Activated T-cell treated with anti-CD3 and anti-CD28 coated beads, Interleukin-2, amount 50 U/mL, for 1 hour (primary cell): ENCODE results near the gene GORASP1.
A peak's percentile ranks its signal among the peaks of the same experiment; 100 is the strongest.

ENCODE experiments used
- DNase-seq: peaks from one replicate; pipeline ENCODE4 v3.0.0-alpha.2; 2020

Gene GORASP1

DNA sequence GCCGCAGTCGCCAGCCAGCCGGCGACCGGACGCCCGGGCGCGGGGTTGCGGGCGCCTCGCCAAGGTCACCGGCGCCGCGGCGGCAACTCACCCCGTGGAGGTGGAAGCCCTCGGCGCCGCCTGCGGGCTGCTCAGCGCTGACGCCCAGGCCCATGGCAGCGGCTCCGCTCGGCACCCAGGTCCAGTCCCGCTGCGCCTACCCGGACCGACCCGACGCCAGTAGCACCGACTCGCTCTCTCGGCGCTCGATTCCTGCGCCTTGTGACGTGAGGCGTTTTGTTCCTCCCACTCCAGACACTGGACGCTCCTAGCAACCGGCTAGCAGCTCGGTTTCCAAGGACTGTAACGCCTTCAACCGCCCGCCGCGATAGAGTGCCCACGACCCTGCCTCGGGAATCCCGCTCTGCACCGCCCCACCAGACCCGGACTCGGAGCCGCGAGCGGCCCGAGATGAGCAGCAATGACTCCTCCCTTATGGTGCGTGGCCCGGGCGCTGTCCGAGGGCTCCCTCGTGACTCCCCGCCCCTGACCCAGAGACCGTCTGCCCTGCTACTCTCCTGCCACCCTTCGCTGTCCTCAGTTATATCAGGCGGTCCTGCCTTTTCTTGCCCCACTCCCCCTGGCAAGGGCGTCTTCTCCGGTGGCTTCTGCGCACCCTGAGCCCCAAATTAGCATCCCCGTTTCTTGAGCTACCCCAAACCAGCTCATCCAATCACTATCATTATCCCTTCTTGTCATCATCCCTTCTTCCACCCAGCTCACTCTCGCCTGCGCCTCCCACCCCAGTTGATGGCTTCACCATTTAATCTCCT, at the start of gene GORASP1, which contains the start of gene TTC21A:
GORASP1 (minus strand) TSS at position 240 of the 812 bp plus-strand sequence; CDS start at position 154, 86 bp downstream.
TTC21A (plus strand) TSS at position 293 of the 812 bp plus-strand sequence; CDS start at position 451, 158 bp downstream.
- DNase-seq, result peak; percentile 75

DNA sequence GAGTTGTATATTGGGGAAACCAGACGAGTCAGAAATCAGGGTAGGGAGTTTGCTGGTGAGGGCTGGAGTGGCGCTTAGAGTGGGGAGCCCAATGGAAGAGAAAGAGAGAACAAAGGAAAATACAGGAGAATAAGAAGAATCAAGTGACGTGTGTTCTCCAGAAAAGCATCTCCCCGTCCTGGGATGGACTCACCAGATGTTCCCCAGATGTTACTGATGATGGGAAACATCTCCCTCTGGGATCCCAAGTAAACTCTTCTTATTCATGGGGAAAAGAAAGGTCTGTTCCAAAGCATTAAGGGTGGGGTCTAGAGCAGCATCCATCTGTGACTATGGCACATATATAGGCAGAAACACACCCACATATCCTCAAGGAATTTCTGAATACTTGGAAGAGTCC, 49.0 kb upstream of the GORASP1 start:
- DNase-seq, result no peak

DNA sequence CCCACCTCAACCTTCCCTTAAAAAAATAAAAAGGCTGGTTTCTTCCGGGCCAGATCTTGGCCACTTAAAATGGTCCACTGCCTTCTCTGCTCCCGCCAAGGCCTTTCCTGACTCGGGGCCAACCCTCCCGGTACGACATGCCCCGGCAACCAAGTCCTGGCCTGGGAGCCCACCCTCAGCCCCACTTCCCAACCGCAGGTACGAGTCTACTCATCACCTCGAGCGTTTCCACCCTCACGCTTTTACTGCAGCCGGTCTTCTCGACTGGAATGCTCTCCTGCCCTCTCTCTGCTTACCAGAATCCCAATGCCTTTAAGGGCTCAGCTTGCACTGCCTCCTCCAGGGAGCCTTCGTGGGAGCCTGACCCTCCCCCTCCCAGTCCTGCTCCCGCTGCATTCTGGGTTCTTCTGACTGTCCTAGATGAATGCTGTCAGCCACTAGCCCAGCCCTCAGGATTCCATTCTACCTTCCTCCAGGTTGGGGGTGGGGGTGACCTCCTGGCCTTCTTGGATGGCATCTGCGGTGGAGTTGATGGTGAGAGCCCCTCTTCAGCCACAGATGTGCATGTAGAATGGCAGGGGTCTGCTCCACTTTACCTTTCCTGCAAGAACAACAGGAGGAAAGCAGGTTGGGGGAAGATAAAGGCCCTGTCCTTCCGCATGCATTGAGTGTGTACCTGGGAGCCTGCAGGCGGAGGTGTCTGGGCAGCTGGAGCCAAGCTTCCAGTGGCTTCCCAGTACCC, 47.0 kb upstream of the GORASP1 start:
- no peak for DNase-seq

DNA sequence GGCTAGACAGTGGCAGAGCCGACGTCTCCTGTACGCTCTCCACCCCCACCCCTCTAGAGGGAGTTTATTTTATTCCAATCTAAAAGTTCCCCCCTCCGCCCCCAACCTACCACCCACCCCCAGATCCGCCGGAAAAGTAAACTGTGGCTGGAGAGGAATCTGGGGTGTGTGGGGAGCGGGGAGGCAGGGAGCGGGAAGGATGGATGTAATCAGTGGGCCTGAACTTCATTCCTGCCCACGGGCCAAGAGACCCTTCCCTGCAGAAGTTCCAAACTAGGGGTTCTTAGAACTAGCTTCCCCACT, 46.5 kb upstream of the GORASP1 start:
- DNase-seq, result no peak

DNA sequence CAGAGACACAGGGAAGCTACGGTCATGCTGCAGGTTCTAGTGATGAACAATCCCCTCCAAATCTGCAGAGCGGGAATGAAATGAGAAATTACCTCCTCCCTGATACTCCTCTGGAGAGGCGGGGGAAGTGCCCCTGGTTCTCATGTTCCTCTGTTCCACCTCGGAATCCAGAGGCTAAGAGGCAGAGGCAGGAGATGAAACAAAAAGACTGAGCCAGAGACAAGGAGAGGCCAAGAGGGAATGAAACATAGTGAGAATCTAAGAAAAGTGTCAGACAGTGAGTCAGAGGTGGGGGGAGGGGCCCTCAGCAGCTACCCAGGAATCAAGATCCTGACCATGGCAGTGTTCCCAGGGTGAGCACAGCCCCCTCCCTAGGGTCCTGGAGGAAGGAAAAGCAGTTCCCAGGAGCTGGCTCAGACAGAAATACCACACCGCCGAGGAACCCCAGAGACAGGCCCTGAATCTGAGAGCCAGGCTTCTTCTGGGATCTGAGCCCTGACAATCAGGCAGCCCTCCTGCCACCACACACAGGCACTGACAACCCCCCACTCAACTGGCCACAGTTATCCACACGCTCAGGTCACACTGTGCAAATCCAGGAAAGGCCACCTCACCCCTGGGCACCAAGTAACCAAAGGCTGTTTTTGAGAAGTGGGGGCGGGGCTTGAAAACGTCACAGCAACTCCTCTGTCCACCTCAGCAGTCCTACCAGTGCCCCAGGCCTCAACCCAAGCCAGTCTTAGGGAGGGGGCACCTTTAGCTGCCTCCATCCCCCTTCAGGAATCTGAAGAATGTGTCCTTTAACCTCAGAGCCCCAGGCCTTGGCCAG, 43.6 kb upstream of the GORASP1 start:
- peak; percentile 71 for DNase-seq

DNA sequence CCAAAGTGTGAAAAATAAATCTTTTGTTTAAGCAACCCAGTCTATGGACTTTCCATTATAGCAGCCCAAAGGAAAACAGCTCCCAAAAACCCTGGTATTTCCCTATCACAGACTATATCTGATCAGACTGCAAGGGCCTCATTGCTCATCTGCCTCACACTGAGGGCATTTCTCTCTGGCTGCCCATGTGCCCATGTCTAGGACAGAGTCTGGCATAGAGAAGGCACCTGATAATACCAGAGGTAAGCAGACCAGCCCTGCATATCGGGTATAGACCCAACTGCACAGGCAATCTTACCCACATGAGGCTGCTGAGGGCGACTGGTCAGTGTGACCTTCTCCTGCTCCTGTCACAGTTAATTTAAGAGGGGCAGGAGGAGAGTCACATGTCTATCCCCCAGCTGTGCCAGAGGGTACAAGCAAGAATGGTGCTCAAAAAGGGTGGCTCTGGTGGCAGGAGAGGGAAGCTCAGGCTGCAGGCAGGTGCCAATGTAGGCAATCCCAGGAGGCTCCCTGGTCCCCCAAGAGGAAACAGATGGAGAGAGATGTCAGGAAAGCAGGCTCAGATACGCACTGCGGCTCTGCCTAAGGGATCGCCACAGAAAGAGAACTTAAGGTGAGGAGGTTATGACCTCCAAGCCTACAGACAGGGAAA, 42.8 kb upstream of the GORASP1 start:
- DNase-seq, result no peak

DNA sequence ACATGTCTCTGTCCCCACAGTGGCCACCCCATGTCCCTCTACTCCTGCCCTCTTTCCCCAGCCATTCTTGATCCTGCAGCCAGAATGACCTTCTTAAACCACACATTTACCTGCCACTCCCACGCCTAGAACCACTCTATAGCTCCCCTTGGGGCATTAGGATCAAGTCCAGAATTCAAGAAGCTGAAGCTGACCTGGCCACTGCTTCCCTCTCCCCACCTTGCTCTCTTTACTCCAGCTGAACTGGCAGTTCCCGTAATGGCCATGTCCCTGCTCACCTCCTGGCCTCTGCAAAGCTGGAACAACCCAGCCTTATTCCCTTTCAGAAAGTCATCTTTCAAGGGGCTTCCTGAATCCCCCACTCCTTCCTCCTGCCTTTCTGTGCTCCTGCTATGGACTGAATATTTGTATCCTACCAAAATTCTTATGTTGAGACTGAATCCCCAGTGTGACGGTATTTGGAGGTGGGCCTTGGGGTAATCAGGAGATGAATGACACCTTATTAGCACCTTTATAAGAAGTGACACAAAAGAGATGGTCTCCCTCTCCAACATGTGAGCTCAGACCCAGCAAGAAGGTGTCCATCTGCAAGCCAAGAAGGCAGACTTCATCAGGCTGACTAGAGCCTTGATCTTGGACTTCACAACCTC, 42.2 kb upstream of the GORASP1 start:
- DNase-seq, result no peak

DNA sequence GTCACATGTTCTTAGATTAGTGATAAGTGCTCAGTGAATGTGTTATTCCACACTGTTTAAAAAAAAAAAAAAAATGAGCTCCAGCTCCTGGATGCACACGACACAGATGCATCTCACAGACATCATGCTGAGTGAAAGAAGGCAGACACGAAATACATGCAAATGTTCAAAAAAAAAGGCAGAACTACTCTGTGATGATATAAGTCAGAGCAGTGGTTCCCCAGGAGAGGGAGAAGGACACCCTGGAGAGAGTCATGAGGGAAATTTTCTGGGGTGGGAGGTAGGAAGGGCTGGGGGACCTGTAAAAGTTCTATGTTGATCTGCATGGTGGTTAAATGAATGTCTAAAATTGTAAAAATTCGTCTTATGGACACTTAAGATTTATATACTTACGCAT, 41.6 kb upstream of the GORASP1 start:
- no peak for DNase-seq

DNA sequence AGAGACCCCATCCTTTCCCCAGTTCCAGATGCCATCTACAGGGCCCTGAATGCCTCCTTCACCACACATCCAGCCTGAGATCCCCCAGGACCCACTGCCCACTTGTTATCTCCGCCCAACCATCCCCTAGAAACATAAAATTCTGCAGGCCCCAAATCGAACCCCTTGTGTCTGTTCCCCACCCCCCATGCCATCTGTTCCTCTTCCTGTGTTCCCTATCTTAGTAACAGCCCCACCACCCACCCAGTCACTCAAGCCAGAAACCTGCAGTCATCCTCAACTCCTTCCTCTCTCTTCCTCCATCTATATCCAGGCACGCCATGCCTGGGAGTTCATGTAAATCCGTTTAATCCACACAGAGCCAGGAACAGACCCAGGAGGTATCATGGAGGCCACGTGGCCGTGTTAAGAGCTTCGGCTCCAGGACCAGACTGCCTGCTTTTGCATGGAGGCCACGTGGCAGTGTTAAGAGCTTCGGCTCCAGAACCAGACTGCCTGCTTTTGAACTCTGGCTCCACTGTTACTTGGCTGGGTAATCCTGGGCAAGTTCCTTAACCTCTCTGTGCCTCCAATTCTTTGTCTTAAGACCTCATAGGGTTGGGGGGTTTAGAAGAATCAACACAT, 41.1 kb upstream of the GORASP1 start:
- peak; percentile 40 for DNase-seq

DNA sequence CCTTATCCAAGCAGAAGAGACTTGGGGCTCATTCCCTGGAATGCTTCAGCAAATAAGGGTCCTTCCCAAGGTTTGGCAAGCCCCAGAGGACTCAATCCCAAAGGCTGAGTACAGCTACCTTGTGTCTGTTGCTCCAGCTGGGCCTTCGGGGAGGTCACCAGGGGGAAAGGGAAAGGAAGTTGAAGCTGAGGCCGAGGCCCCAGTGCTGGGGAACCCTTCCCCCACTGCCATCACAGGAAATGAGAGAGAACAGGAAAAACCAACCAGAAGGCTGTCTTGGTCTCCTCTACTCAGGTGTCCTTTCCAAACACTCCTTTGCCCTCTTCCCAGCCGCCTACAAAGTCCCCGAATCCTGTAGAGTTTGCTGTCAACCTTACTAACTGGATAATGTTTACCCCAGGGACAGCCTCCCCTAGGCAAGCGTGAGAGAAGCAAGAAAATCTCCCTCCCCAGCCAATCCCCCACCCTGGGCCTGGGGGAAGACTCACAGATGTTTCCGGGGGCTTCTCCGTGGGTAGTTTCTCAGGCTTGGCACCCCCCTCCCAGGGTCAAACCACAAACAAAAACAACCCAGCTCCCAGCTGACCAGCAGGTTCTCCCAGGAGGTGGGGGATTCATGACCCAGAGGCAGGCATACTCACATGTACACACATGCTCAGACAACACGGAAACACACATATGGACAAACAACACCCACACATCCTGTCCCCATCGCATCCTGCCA, 40.4 kb upstream of the GORASP1 start:
- DNase-seq, result peak; percentile 48

DNA sequence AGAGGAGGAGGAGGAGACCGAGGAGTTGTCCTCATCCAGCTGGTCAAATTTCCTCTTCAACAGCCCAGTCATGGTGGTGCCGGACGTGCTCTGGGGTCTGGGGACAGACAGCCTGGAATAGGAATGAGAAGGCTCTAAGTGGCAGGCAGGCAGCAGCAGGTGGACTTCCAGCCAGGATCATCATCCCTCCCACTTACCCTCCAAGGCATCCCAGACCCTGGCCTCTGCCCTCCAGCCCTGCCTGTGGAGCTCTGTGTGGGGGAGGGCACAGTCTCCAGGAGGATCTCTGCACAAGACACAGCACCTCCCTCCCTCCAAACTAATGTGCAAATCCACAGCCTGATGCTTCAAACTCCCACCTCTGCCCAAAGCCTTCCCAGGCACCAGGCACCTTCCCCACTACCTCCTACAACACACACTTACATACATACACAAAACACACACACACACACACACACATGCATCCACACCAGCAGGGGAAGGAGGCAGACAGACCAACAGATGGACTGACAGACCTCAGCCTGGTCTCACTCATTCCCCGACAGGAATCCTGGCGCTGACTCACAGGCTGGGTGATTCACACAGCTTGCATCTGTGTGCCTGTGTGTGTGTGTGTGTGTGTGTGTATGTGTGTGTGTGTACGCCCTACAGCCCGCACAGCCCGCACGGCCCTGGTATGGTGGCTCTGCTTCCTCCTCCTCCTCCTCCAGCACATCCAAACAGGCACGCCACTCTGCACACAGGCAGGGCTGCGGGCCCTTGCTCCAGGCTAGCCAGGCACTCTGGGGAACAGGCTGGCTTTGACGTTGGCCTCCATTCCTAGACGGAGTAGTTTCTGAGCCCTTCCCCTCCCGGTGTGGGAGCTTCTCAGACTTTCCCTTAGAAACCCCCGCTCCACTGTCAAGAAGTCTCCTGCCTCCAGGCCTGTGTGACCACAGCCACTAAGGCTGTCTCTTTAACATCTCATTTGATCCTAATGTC, 39.5 kb upstream of the GORASP1 start:
- DNase-seq, result peak; percentile 70

DNA sequence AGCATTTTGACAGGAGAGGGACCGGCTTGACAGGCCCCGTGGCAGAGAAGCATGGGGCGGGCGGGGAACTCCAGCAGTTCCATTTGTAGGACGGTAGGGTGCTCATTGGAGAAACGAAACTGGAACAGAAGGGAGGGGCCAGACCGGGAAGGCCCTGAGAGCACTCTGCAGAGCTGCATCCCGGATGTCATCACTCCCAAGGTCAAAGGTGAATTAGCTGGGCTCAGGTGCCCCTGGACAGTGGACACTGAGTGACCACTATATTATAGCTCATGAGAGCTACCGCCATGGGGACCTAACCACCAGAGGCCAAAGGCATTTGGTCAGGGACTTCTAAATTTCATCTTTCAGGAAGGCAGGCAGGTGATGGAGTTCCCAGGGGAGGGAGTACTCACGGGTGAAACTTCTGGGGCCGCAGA, 38.7 kb upstream of the GORASP1 start:
- DNase-seq, result no peak

DNA sequence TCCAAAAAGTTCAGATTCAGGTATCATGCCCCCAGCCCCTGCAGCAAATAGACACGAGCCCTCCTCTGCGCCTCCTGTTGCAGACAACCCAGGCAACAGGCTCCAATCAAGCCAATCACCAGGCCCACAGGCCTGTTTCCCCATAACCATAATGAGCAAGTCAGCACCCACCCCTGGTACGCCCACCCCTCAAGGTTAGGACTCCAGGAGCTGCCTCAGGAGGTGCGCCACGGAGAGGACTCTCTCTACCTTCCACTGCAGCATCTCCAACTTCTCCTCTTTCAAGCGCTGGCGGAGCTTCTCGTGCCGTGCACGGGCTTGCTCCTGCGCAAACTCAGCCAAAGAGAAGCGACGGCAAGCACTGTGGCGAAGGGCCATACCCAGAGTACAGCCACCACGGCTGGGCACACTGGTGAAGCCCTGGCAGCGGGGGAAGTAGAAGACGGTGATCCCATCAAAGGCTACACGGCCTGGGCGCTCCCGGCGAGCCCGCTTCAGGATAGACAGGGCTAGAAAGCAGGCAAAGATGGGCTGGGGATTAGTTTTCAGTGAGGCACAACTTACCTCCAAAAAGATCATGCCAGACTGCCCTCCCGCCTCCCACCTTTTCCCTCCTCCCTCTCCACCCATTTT, 37.4 kb upstream of the GORASP1 start:
- no peak for DNase-seq

DNA sequence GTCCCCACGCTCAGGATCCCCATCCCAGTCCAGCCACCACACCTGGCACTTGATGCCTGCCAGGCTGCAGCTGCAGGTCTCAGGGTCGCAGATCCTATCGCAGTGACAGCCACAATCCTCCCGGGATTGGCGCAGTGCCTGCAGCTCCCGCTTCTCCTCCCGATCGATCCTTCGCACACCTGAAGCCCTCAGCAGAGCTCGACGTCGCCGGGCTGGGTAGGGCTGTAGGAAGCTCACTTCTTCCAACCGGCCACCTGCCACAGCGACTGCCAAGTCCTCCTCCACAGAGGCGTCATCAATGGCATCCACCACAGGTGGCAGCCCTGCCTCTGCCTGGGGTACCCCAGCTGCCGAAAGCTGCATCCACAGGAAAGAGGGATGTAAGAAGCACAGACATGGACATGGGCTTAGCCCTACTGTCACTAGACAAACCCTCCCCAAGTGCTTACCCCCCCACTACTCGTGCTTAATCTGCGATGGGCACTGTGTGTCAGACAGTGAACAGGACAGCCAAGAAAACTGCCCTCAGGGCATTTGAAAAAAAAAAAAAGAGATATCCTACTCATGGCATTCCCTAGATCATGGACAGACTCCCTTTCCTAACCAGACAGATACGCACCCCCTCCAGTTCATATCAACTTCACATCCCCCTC, 36.8 kb upstream of the GORASP1 start:
- DNase-seq, result peak; percentile 49

DNA sequence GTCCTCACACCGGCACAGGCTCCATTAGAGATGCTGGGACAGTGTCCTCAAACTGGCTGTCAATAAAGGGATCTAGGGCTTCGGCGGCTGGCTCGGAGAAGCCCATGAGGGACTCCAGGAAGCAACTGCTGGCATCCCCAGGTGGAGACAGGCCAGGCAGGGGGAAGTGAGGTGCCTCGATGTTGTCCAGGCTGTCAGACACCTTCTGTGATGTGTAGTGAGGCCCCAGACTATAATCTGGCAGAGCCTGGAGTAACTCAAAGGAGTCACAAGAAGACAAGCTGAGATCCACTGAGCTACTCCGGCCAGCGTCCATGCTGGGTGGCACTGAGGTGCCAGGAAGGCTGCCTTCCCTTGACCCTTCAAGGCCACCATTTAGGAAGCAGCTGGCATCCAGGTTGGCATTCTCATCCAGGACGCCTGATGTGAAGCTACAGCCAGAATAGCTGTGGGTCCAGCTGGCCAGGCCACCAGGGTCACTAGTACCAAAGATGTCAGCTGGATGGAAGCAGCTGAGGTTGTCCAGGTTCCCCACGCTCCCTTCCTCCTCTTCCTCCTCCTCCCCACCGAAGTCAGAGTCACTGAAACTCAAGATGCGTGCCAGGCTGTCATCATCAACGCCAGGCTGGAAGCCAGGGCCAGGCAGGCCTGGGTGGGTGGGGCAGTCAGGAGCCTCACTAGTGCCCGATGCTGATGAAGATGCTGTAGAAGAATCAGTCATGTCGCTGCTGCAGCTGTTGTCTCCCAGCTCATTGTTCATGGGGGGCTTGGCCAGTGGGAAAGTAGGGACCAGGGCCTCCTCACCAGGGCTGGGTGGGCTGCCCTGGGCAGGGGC, 35.8 kb upstream of the GORASP1 start:
- DNase-seq, result peak; percentile 38

DNA sequence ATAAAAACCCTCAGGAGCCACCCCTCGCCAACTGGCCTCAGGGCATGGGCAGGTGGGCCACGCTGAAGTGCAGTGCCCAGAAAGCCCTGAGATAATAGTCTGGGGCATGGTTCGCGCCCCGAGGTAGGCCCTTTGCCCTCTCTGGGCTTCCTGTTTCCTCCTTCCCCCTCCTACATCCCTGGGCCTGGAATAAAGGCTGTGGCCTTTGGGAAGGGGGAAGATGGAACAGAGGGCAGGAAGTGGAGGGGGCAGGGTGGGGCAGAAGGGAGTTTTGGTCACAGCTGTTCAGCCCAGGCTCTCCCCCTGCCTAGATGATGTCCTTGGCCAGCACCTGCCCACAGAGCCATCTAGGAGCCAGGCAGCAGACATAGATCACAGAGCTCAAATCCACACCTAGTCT, 34.6 kb upstream of the GORASP1 start:
- no peak for DNase-seq

DNA sequence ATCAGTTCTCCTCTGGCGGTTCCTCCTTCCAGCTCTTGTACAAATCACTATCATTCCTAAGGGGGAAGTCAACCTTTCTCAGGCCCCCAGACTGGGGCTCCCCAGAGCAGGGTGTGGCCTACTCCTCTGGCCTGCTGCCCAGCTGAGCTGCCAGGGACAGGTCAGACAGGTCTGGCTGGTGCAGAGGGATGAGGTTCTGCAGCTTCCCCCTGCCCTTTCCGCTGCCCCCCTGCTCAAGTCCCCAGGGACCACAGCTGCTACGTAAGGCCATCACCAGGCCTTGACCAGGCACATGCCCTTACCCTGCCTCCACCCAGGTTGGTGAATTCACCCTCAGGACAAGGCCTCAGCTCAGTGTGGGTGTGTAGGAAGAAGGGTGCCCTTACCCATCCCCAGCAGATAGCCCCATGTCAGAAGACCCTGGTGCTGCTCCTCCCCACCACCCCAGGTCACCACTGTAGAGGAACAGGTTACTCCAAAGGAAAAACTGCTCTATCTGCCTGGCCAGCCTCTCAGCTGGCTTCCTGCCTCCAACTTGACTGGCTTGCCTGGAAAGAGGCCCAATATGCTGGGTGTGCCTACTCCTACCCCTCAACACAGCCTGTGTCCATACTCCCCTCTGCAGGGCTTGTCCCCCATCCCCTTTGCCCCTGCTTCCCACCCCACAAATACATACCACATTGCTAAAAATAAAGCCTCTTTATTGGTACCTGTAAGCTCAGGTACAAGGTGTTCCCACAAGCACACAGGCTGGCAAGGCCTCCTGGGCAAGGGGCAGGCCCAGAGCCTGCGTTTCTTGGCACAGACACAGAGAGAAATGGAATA, 34.0 kb upstream of the GORASP1 start:
- peak; percentile 48 for DNase-seq
